Cerebellar nuclear complex (tissue), 1 donor: ENCODE results near the gene PLP2.

ENCODE experiments used
- DNase-seq, 2 experiments: peaks; one replicate each; lab custom pipeline; 2025; lab: John Stamatoyannopoulos, UW

Gene PLP2

DNA sequence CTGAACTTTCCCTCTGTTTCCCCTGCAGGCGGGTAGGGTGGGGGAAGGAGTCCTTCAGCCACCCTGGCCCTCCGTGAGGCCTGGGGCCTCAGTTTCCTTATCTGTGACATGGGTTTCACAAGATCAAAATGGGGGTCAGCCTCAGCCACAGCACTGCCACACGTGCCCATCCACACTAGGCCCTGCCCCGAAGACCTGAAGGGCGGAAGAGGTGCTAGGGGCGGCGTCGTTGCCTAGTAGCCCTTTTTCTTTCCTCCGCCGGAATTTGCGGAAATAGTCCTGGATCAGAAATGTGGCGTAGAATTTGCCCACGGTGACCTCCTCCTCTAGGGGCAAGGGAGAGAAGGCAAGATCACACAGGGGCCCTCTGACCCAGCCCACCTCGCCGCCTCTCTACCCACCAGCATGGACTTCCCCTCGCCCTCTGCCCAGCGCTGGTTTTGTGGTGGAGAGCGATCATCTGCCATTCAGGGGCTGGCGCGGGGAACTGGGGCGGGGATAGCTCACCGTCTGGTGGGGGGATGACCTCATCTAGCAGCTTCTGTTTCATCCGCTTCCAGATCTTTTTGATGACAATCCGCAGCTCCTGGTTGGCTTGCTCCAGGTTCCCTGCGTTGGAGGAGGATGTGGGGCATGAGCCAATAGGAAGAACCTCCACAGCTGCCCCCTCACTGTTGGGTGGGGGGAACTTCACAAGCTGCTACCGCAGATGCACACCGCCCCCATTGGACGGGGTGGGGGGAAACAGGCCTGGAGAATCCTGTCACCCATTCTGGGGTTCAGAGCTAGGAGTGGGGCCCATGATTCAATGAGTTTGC lies 37.9 kb downstream of the PLP2 start:
- DNase-seq, result peak; percentile 13 to 40

DNA sequence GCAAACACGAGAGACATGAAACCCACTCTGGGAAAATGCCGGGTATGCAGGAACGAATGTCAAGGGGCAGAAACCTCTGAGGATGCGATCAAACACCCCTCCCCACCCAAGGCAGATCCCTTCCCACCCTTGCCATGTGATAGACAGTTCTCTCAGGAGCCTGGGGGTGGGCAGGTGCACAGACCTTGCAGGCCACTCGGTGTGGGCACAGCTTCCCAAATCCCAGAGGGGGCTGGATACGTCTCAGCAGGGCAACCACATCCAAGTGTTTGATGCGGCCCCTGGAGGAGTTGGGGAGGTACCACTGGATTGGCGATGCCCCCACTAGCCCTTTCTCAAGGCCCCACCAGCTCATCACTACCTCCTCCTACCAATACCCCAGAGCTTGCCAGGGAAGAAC lies 38.7 kb downstream of the PLP2 start:
- no peak for DNase-seq

DNA sequence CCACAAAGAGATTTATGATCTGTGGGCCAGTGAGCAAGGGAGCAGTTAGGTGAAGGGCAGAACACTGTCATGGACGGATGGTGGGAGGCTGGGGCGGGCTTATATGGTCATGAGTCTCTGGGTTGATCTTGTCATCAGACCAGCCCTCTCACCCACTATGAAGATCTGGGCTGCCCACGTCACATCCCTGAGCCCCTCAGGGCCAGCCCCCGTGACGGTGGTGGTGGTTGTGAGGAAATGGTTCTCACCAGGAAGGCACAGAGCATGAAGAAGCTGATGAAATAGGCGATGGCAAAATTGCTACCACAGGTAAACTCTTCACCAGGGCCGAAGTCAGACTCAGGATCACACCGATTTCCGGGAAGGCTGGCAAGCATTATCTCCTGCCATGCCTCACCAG lies 39.4 kb downstream of the PLP2 start:
- DNase-seq, result no peak

DNA sequence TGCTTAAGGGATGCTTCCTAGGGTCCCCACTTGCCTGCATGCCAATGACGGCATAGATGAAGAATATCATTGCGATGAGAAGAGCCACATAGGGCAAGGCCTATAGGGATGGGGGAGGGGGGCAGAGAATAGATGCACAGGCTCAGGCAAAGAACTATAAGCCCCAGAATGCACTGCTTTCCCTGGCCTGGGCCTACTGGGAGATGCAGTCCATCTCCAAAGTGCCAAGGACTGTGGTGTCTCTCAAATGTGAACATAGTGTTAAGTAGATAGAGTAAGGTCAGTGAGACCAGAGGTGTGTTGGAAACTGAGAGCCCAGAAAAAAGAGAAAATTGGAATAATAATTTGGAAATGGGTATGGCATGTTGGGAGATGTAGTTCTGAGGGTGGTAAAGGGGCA lies 40.5 kb downstream of the PLP2 start:
- no peak for DNase-seq

DNA sequence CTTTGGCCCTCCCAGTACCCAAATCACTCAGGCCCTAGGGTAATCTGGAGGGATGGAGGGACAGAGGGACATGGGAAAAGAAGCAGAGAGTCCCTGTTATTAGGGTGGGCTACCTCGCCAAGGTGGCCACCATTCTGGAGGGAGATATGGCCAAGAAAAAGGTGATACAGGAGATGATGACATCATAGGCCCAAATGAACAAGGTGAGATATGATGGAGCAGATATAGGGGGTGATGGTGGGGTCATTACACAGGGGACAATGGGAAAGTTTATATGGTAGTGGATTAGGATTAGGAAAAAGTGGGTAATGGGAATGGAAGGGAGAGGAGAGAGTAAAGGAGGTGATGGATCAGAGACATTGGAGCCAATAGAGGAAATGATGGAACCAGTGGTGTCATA lies 41.2 kb downstream of the PLP2 start:
- no peak for DNase-seq

DNA sequence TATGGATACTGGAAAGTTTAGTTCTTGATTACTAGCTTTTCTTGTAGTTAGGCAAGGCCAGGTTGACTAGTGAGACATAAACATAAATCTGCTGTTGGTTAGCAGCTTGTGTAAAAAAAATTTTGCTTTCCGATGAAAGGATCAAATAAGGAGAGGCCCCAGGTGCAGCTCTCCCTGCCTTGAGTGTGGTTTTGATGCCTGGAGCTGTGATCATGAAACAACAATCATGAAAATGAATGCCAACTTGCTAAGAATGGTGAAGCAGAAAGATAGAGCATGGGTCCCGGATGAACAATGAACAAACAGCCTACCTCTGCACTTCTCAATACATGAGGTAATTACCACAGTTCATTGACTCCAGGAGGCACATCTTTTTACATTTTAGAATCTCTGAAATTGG lies 42.7 kb downstream of the PLP2 start:
- DNase-seq, result no peak

DNA sequence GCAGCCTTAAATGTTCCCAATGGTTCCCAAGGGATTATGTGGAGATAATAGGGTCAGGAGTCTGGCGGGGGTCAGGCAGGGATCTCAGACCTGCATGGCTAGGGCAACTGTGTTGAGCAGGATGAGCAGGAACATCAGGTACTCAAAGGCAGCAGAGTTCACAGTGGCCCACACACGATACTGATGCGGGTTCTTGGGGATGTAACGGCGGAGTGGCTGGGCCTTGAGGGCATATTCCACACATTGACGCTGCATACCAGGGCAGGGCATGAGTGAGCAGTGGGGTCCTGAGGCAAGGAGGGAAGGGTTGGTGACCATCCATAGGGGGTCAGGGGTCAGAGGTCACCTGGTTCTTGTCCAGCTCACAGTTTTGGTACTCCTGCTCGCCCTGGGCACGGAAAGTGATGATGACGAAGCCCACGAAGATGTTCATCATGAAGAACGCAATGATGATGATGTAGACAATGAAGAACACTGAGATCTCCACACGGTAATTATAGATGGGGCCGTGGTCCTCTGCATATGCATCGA lies 43.4 kb downstream of the PLP2 start:
- DNase-seq, result no peak

DNA sequence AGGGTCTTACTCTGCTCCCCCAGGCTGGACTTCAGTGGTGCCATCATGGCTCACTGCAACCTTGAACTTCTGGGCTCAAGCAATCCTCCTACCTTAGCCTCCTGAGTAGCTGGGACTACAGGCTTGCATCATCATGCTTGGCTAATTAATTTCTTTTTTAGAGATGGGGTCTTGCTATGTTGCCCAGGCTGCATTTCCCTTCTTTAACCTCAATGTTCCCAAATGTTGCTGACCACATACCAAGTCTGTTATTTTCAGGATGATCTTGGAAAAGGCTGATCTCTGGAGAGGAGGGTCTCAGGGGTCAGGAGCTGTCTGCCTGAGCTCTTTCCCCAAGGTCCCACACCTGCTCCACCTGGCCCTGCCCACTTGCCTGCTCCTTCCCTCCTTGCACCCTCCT lies 48.4 kb downstream of the PLP2 start:
- DNase-seq, result no peak

DNA sequence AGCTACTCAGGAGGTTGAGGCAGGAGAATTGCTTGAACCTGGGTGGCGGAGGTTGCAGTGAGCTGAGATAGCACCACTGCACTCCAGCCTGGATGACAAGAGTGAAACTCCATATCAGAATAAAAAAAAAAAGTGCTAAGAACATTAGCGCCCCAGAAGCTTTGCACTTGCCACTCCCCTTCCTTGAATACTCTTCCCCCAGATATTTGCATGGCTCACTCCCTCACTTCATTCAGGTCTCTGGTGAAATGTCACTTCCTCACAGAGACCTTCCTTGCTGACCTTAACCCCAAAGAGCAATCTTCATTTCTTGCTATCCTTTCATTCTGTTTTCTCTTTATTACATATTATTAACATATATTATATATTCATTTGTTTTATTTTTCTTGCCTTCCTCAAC lies 50.2 kb downstream of the PLP2 start:
- DNase-seq, result no peak
